ENCODE measurements around the gene CCND3. TPM values are rescaled to one million over a fixed set of nuclear protein-coding genes. Genes with fewer than 3 reads are reported as not detected.

The CCND3 gene
- polyA plus RNA-seq, 4 donors = 24.3 to 31.4 (median 26.9) TPM

- DNase-seq (ENCODE audit: low read depth in 4 of 4, low spot score in 3 of 4) = no peak
These were observed 14.4 kb downstream of the CCND3 start for GRCh38 chr6:41927253-41927652.

- DNase-seq (ENCODE audit: low read depth in 4 of 4, low spot score in 3 of 4) = no peak
These were observed 19.5 kb downstream of the CCND3 start for GRCh38 chr6:41922154-41922553.

- DNase-seq (ENCODE audit: low read depth in 4 of 4, low spot score in 3 of 4) = no peak
These were observed 20.0 kb downstream of the CCND3 start for GRCh38 chr6:41921712-41921998.

- peak; percentile 87 to 95 (median 94) for DNase-seq (ENCODE audit: low read depth in 4 of 4, low spot score in 3 of 4)
These were observed 20.5 kb downstream of the CCND3 start, which contains the start of the genes BYSL and MED20 for GRCh38 chr6:41920921-41921711. Gene BYSL, plus strand, starts transcription at chr6:41921499. Its CDS starts 64 bp downstream, at chr6:41921563. Gene MED20, minus strand, starts transcription at chr6:41921139. Its CDS starts 121 bp downstream, at chr6:41921018.

GRCh38 chr6:41917528-41917927, 24.1 kb downstream of the CCND3 start:
- DNase-seq (ENCODE audit: low read depth in 4 of 4, low spot score in 3 of 4) = no peak

- no peak for DNase-seq (ENCODE audit: low read depth in 4 of 4, low spot score in 3 of 4)
These were observed 26.6 kb downstream of the CCND3 start for GRCh38 chr6:41914869-41915530.

- no peak for DNase-seq (ENCODE audit: low read depth in 4 of 4, low spot score in 3 of 4)
These were observed 27.3 kb downstream of the CCND3 start for GRCh38 chr6:41914343-41914742.

- DNase-seq (ENCODE audit: low read depth in 4 of 4, low spot score in 3 of 4) = no peak
These were observed 31.9 kb downstream of the CCND3 start for GRCh38 chr6:41909727-41910126.

GRCh38 chr6:41901882-41902519, 39.6 kb downstream of the CCND3 start:
- no peak for DNase-seq (ENCODE audit: low read depth in 4 of 4, low spot score in 3 of 4)

- DNase-seq (ENCODE audit: low read depth in 4 of 4, low spot score in 3 of 4) = no peak
These were observed 40.7 kb downstream of the CCND3 start for GRCh38 chr6:41900861-41901260.

GRCh38 chr6:41896281-41896680, 45.3 kb downstream of the CCND3 start:
- no peak for DNase-seq (ENCODE audit: low read depth in 4 of 4, low spot score in 3 of 4)

GRCh38 chr6:41895300-41896233, 46.0 kb downstream of the CCND3 start, which contains the start of gene USP49:
Gene USP49, minus strand, starts transcription at chr6:41895375. Its CDS starts 88,392 bp downstream, at chr6:41806983.
- DNase-seq (ENCODE audit: low read depth in 4 of 4, low spot score in 3 of 4) = peak; percentile 79 to 85 (median 84)

GRCh38 chr6:41894366-41895299, 47.0 kb downstream of the CCND3 start:
- peak in 1 of 4 donors; percentile 10 for DNase-seq (ENCODE audit: low read depth in 4 of 4, low spot score in 3 of 4)

GRCh38 chr6:41892921-41893564, 48.6 kb downstream of the CCND3 start:
- DNase-seq (ENCODE audit: low read depth in 4 of 4, low spot score in 3 of 4) = no peak

- no peak for DNase-seq (ENCODE audit: low read depth in 4 of 4, low spot score in 3 of 4)
These were observed 54.3 kb downstream of the CCND3 start for GRCh38 chr6:41887331-41887751.

- DNase-seq (ENCODE audit: low read depth in 4 of 4, low spot score in 3 of 4) = no peak
These were observed 55.7 kb downstream of the CCND3 start for GRCh38 chr6:41885930-41886329.

GRCh38 chr6:41884957-41885356, 56.7 kb downstream of the CCND3 start:
- no peak for DNase-seq (ENCODE audit: low read depth in 4 of 4, low spot score in 3 of 4)
